CD4-positive, alpha-beta T cell (primary cell): ENCODE data around the gene IL1R1. TPM values are rescaled to one million over a fixed set of nuclear protein-coding genes. Genes with fewer than 3 reads are reported as not detected.

Experiments used
- ATAC-seq: fragments of 200-7000 bp; cut with Tn5 transposase; one replicate; pipeline ENCODE4 v1.10.0; 2022; ENCODE audit warnings: mild to moderate bottlenecking; ENCODE audit not compliant: poor library complexity
- CTCF ChIA-PET: fragments of 350-600 bp; sonication (Branson Sonifier 250); formaldehyde crosslinking; loops from one replicate; lab custom pipeline; 2021; ENCODE audit warnings: antibody characterized with exemption, inconsistent platforms; lab: Charles Lee
- POLR2A ChIA-PET: fragments of 350-600 bp; sonication (Branson Sonifier 250); formaldehyde crosslinking; loops from one replicate; lab custom pipeline; 2021; ENCODE audit warnings: antibody characterized with exemption, inconsistent platforms; lab: Charles Lee
- DNase-seq, 14 experiments: peaks; one replicate each; pipeline ENCODE4 v3.0.0-alpha.2; 2013 to 2020; ENCODE audit warnings: mixed read lengths in 2 of 14
- H3K27ac ChIP-seq, 2 donors: one replicate each; pipeline versions ENCODE4 v1.5.1 to v1.7.0; 2013; ENCODE audit warnings: low read length in 2 of 2, low read depth in 1 of 2, mild to moderate bottlenecking in 1 of 2
- H3K27me3 ChIP-seq, 2 experiments: 1 replicate in 1 of 2; 2 replicates in 1 of 2; pipeline versions ENCODE4 v1.6.1 to v1.7.0; 2013; ENCODE audit warnings: low read length in 2 of 2, control low read depth in 1 of 2, mild to moderate bottlenecking in 1 of 2, moderate library complexity in 1 of 2; ENCODE audit not compliant: insufficient read depth in 2 of 2, control insufficient read depth in 1 of 2
- H3K36me3 ChIP-seq: one replicate; pipeline ENCODE4 v1.6.1; 2013; ENCODE audit warnings: low read length, control low read depth; ENCODE audit not compliant: insufficient read depth
- H3K4me1 ChIP-seq: one replicate; pipeline ENCODE4 v1.6.1; 2013; ENCODE audit warnings: low read length, control low read depth; ENCODE audit not compliant: insufficient read depth
- H3K4me3 ChIP-seq: one replicate; pipeline ENCODE4 v1.5.1; 2013; ENCODE audit warnings: mild to moderate bottlenecking, low read length, moderate library complexity
- H3K9me3 ChIP-seq, 2 experiments: 1 replicate in 1 of 2; 2 replicates in 1 of 2; pipeline versions ENCODE4 v1.6.1 to v1.7.0; 2013; ENCODE audit warnings: low read length in 2 of 2, mild to moderate bottlenecking in 2 of 2, control low read depth in 1 of 2, moderate library complexity in 1 of 2; ENCODE audit not compliant: control insufficient read depth in 1 of 2, insufficient read depth in 1 of 2
- H3K27ac Mint-ChIP-seq: one replicate; pipeline ENCODE4 v1.8.0; 2020; ENCODE audit warnings: mixed read lengths
- H3K27me3 Mint-ChIP-seq: one replicate; pipeline ENCODE4 v1.8.0; 2021; ENCODE audit warnings: mixed read lengths
- H3K36me3 Mint-ChIP-seq: one replicate; pipeline ENCODE4 v1.8.0; 2021; ENCODE audit warnings: low read depth, mixed read lengths
- H3K4me1 Mint-ChIP-seq: one replicate; pipeline ENCODE4 v1.8.0; 2021; ENCODE audit warnings: low read depth, mixed read lengths
- H3K4me3 Mint-ChIP-seq: one replicate; pipeline ENCODE4 v1.8.0; 2020; ENCODE audit warnings: mild to moderate bottlenecking, mixed read lengths
- H3K9me3 Mint-ChIP-seq: one replicate; pipeline ENCODE4 v1.8.0; 2020; ENCODE audit warnings: mixed read lengths
- intact Hi-C, 2 experiments: fragments of 100-400 bp; cut with DNase I in 1 of 2; cut with micrococcal nuclease in 1 of 2; formaldehyde crosslinking; loops; one replicate each; pipeline versions ENCODE4 v1.15.1 to v1.9.0; 2023 to 2025; cut with DNase I, micrococcal nuclease
- total RNA-seq, 174 experiments: library from RNA in 2 of 174; stranded (reverse) in 2 of 174; gene quantifications; one replicate each; pipeline ENCODE4 v1.2.3 and lab custom pipeline; 2021 to 2026
- TF ChIP-seq, protein P1 (sequence below): fragments of 200-600 bp; IDR thresholded peaks from one replicate; pipeline ENCODE4 v1.8.0; 2022; ENCODE audit warnings: antibody characterized with exemption, mild to moderate bottlenecking

Gene IL1R1
- total RNA-seq, 2 experiments from 2014 or later, result 0.22 to 0.49 TPM

DNA sequence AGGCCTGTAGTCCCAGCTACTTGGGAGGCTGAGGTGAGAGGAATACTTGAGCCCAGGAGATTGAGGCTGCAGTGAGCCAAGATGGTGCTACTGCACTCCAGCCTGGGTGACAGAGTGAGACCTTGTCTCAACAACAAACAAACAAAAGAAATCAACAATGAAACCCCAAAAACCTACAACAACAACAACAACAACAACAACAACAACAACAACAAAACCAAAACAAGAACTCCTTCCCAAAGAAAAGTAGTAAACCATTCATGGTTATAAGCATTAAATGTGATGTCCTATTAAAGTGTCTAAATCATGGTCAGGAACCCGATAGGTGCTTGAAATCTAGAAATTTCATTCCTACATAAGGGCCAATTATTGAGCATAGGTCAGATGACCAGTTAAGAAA, 13.5 kb upstream of the IL1R1 start:
- Histone ChIP-seq H3K4me3 (no peak overlapping the region), H3K36me3 (no peaks in the 10 kb centered on the region), H3K27ac (no peak overlapping the region), H3K9me3 (peaks cover 0 to 8% of the 10 kb centered on the region in 2 experiments), H3K27me3 (no peaks in the 10 kb centered on the region), H3K4me1 (no peaks in the 10 kb centered on the region)
- Mint-ChIP-seq H3K4me1 (peaks cover 7% of the 10 kb centered on the region), H3K4me3 (no peak overlapping the region), H3K9me3 (peaks cover 3% of the 10 kb centered on the region), H3K27me3 (no peaks in the 10 kb centered on the region), H3K36me3 (no peaks in the 10 kb centered on the region), H3K27ac (no peak overlapping the region)
- POLR2A ChIA-PET, result no interaction called here
- DNase-seq (no peak), ATAC-seq (no peak)
- intact Hi-C loops, result no loop called here
- CTCF ChIA-PET, result no interaction called here
- TF ChIP-seq, protein P1, sequence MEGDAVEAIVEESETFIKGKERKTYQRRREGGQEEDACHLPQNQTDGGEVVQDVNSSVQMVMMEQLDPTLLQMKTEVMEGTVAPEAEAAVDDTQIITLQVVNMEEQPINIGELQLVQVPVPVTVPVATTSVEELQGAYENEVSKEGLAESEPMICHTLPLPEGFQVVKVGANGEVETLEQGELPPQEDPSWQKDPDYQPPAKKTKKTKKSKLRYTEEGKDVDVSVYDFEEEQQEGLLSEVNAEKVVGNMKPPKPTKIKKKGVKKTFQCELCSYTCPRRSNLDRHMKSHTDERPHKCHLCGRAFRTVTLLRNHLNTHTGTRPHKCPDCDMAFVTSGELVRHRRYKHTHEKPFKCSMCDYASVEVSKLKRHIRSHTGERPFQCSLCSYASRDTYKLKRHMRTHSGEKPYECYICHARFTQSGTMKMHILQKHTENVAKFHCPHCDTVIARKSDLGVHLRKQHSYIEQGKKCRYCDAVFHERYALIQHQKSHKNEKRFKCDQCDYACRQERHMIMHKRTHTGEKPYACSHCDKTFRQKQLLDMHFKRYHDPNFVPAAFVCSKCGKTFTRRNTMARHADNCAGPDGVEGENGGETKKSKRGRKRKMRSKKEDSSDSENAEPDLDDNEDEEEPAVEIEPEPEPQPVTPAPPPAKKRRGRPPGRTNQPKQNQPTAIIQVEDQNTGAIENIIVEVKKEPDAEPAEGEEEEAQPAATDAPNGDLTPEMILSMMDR, result no peak

DNA sequence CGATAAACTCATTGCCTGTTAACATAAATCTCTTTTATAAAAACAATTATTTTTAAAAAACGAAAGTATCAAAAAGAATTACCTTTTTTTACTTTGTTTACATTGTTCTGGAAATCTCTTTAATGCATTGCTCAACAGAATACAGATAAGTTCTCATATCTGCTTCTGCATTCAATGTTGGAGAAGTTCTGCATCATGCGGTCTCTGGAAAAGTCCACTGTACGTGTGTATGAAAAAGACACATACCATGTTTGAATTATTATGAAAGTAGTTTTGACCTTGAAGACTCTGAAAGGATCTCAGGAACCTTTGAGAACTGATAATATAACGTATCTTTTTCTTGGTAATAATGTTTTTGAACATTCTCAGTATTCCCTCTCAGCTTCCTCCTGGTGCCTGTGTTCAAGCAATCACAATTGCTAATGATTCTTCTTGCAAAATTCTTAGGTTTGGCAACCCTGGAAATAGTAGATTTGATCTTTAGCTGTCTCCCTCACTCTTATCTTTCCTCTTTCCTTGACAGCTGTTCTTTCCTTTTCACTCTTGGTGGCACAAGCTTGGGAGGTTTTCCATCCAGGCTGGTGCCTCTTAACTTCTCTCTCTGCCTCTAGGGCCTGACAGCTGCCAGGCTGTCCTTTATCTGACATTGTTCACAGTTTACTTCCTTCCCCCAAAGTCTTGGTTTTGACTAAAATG, 12.4 kb upstream of the IL1R1 start:
- Mint-ChIP-seq H3K27me3 (no peaks in the 10 kb centered on the region), H3K4me3 (no peak overlapping the region), H3K36me3 (no peaks in the 10 kb centered on the region), H3K27ac (no peak overlapping the region), H3K4me1 (peaks cover 7% of the 10 kb centered on the region), H3K9me3 (peaks cover 3% of the 10 kb centered on the region)
- intact Hi-C loops, result no loop called here
- H3K36me3 ChIP-seq, result no peaks in the 10 kb centered on the region
- ChIA-PET POLR2A (no interaction called here), CTCF (no interaction called here)
- peaks cover 0 to 8% of the 10 kb centered on the region in 2 experiments for H3K9me3 ChIP-seq
- no peaks in the 10 kb centered on the region for H3K4me1 ChIP-seq
- DNase-seq (no peak), ATAC-seq (no peak)
- H3K27me3 ChIP-seq, result no peaks in the 10 kb centered on the region
- TF ChIP-seq, protein P1, result no peak
- H3K27ac ChIP-seq, result no peak overlapping the region
- no peak overlapping the region for H3K4me3 ChIP-seq

DNA sequence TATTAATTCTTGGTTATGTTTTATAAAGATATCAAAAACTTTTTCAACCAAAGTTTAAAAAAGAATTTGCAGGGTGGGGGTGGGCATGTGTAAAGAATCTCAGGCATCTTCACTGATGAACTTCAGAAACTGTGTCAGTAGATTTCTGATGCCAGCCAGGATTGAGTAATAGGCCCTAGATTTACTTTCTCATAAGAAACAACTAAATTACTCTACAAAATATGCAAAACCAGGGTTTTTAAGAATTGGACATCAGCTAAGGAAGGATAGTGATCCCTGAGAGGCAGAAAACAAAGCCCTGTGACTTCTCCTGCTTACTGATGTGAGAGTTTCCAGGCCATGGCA, 11.9 kb upstream of the IL1R1 start:
- Mint-ChIP-seq H3K36me3 (no peaks in the 10 kb centered on the region), H3K4me1 (peaks cover 7% of the 10 kb centered on the region), H3K9me3 (peaks cover 3% of the 10 kb centered on the region), H3K27ac (no peak overlapping the region), H3K27me3 (no peaks in the 10 kb centered on the region), H3K4me3 (no peak overlapping the region)
- no peak for ATAC-seq
- TF ChIP-seq, protein P1, result no peak
- Histone ChIP-seq H3K4me3 (no peak overlapping the region), H3K4me1 (no peaks in the 10 kb centered on the region), H3K9me3 (peaks cover 0 to 8% of the 10 kb centered on the region in 2 experiments), H3K27me3 (no peaks in the 10 kb centered on the region), H3K36me3 (no peaks in the 10 kb centered on the region), H3K27ac (no peak overlapping the region)
- CTCF ChIA-PET, result no interaction called here
- DNase-seq, result no peak
- intact Hi-C loops, result no loop called here
- POLR2A ChIA-PET, result no interaction called here
